Endothelial cell (in vitro differentiated cells): ENCODE measurements around the gene RUVBL1. TPM values are rescaled to one million over a fixed set of nuclear protein-coding genes. Genes with fewer than 3 reads are reported as not detected.

ENCODE experiments used
- DNase-seq: peaks from one replicate; pipeline ENCODE4 v3.0.0; 2021; ENCODE audit warnings: low spot score
- H3K27ac Mint-ChIP-seq: one replicate; pipeline ENCODE4 v1.8.0; 2021; ENCODE audit warnings: mixed read lengths, inconsistent platforms; ENCODE audit not compliant: unreplicated experiment
- H3K27me3 Mint-ChIP-seq: one replicate; pipeline ENCODE4 v1.8.0; 2021; ENCODE audit warnings: mild to moderate bottlenecking, moderate library complexity, mixed read lengths, inconsistent platforms; ENCODE audit not compliant: unreplicated experiment
- H3K36me3 Mint-ChIP-seq: one replicate; pipeline ENCODE4 v1.8.0; 2021; ENCODE audit warnings: mild to moderate bottlenecking, low read depth, mixed read lengths, inconsistent platforms; ENCODE audit not compliant: unreplicated experiment
- H3K4me1 Mint-ChIP-seq: one replicate; pipeline ENCODE4 v1.8.0; 2021; ENCODE audit warnings: mild to moderate bottlenecking, mixed read lengths, inconsistent platforms; ENCODE audit not compliant: unreplicated experiment
- H3K4me3 Mint-ChIP-seq: one replicate; pipeline ENCODE4 v1.8.0; 2021; ENCODE audit warnings: mild to moderate bottlenecking, mixed read lengths, inconsistent platforms; ENCODE audit not compliant: unreplicated experiment
- H3K9me3 Mint-ChIP-seq: one replicate; pipeline ENCODE4 v1.8.0; 2021; ENCODE audit warnings: mixed read lengths, inconsistent platforms; ENCODE audit not compliant: unreplicated experiment
- CTCF ChIP-seq: fragments of 200-600 bp; sonication (generic); IDR thresholded peaks from one replicate; pipeline ENCODE4 v1.5.0; 2021; ENCODE audit warnings: antibody characterized with exemption; ENCODE audit not compliant: unreplicated experiment
- total RNA-seq: library from RNA; stranded (reverse); fragmentation: NEBNext Ultra II Directional; extraction: Animal tissue kit (Norgen Biotek cat#: 25700); gene quantifications from one replicate; pipeline ENCODE4 v1.2.1, GENCODE V29; 2021; ENCODE audit not compliant: unreplicated experiment

RUVBL1 gene
- total RNA-seq, 1 donor from 2014 or later = 30.3 TPM

- no peak overlapping the region for H3K27ac Mint-ChIP-seq
- H3K4me1 Mint-ChIP-seq = peaks cover 9% of the 10 kb centered on the region
- H3K9me3 Mint-ChIP-seq = no peaks in the 10 kb centered on the region
- H3K4me3 Mint-ChIP-seq = peak overlapping the region; percentile 47
- H3K27me3 Mint-ChIP-seq = peaks cover 5% of the 10 kb centered on the region
- peaks cover 7% of the 10 kb centered on the region for H3K36me3 Mint-ChIP-seq
- no peak for DNase-seq
- TF ChIP-seq CTCF = no peak
Observed at GRCh38 chr3:128073807-128074206, 49.8 kb downstream of the RUVBL1 start.

GRCh38 chr3:128073185-128073725, 50.4 kb downstream of the RUVBL1 start:
- no peak for DNase-seq
- Mint-ChIP-seq H3K27ac (no peak overlapping the region), H3K9me3 (no peaks in the 10 kb centered on the region), H3K27me3 (peaks cover 5% of the 10 kb centered on the region), H3K4me1 (peaks cover 10% of the 10 kb centered on the region), H3K36me3 (peaks cover 12% of the 10 kb centered on the region), H3K4me3 (no peak overlapping the region)
- TF ChIP-seq CTCF = no peak

DNA sequence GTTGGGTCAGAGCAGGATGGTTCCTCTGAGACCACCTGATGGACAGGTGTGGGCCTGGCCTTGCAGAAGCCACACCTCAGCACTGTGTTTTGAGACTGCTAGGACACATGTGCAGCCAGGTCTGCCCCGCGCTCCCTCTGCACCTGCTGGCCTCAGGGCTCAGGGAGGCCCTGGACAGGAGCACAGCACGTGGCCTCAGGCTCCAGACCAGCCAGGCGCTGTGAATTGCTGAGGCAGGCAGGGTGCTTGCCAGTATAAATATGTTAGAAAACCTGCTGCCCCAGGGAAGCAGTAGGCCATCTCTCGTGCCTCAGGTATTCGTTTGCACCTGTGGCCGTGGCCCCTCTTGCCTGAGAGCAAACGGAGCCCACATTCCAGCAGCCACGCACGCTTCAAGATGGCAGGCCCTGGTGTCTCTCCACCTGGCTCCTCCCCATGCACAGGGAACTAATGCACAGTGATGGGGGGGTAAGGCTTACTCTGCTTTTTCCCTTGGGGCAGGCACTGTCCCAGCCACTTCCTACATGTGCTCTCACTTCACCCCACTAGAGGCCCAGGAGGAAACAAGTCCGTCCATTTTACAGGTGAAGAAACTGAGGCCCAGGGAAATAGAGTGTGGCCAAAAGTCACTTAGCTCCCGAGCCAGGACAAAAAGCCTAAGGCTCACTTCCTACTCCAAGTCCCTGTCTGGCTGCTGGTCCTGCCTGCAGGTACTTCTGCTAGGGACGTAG, 51.0 kb downstream of the RUVBL1 start:
- peaks cover 12% of the 10 kb centered on the region for H3K4me1 Mint-ChIP-seq
- H3K9me3 Mint-ChIP-seq = no peaks in the 10 kb centered on the region
- DNase-seq = no peak
- no peak for TF ChIP-seq CTCF
- H3K36me3 Mint-ChIP-seq = peaks cover 16% of the 10 kb centered on the region
- H3K27me3 Mint-ChIP-seq = peaks cover 5% of the 10 kb centered on the region
- no peak overlapping the region for H3K4me3 Mint-ChIP-seq
- H3K27ac Mint-ChIP-seq = no peak overlapping the region

DNA sequence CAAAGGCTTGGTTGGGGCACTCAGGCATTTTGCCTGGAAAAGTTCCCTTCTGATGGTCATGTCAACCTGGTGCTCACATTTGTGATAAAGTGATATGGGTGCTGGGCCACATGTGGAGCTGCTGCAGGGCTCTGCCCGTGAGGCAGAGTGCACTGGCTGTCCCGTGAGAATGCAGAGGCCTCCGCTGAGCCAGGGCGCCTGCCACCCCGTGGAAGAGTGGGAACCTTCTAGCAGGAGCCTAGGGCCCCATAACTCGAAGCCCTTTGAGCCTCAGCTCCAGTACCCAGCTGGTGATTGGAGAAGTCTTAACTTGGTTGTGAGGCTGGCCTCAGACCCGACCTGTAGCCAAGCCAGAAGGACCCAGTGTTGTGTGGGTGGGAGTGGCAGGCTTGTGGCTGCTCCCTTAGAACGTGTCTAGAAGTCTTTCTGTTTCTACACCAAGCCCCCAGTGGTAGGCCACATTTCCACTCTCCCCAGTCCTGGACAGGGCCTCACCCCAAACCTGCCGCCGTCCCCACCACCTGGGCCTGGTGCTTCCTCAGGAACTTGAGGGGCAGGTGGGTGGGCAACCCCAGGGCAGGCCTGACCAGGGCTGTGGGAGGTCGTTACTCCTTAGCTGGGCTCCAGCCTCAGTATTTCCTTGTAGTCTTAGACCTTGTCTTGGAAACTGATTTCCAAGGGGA, 51.7 kb downstream of the RUVBL1 start:
- peaks cover 12% of the 10 kb centered on the region for H3K4me1 Mint-ChIP-seq
- no peak overlapping the region for H3K27ac Mint-ChIP-seq

More for the DNA sequence above, 51.7 kb downstream of the RUVBL1 start:
- H3K9me3 Mint-ChIP-seq = no peaks in the 10 kb centered on the region
- no peak overlapping the region for H3K4me3 Mint-ChIP-seq
- H3K36me3 Mint-ChIP-seq = peaks cover 22% of the 10 kb centered on the region
- peaks cover 7% of the 10 kb centered on the region for H3K27me3 Mint-ChIP-seq
- TF ChIP-seq CTCF = no peak
- no peak for DNase-seq
